Ovary (tissue), 3 donors: ENCODE data around the gene DCDC2C.

Experiments
- EP300 ChIP-seq: sonication (generic); formaldehyde crosslinking; IDR thresholded peaks from one replicate; pipeline ENCODE4 v1.6.1; 2017; ENCODE audit warnings: antibody characterized with exemption
- TF ChIP-seq, protein P1 (sequence below), 3 donors: fragments of 450-650 bp in 2 of 3; fragments of 200-600 bp in 1 of 3; IDR thresholded peaks; one replicate each; pipeline versions ENCODE4 v1.5.1 to v1.8.0; 2016 to 2022; ENCODE audit warnings: antibody characterized with exemption in 3 of 3, mild to moderate bottlenecking in 1 of 3
- donor health status: DM: no; HTN: no; CAD: no.

DNA sequence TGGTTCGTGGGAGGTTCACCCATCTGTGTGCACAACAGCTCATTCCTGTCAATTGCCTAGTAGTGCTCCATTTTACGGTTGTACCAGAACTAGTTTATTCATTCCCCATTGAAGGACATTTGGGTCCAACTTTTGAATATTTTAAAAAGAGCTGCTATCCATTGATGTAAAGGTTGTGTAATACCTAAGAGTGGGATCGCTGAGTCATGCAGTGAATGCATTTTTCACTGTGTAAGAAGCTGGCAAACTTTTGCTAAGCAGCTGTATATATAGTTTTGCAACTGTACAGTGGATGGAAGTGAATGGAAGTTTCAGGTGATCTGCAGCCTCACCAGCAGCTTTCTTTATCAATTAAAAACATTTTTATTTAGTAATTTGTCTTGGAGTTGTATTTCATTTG is 104.5 kb downstream of the DCDC2C start:
- TF ChIP-seq, protein P1, sequence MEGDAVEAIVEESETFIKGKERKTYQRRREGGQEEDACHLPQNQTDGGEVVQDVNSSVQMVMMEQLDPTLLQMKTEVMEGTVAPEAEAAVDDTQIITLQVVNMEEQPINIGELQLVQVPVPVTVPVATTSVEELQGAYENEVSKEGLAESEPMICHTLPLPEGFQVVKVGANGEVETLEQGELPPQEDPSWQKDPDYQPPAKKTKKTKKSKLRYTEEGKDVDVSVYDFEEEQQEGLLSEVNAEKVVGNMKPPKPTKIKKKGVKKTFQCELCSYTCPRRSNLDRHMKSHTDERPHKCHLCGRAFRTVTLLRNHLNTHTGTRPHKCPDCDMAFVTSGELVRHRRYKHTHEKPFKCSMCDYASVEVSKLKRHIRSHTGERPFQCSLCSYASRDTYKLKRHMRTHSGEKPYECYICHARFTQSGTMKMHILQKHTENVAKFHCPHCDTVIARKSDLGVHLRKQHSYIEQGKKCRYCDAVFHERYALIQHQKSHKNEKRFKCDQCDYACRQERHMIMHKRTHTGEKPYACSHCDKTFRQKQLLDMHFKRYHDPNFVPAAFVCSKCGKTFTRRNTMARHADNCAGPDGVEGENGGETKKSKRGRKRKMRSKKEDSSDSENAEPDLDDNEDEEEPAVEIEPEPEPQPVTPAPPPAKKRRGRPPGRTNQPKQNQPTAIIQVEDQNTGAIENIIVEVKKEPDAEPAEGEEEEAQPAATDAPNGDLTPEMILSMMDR (IDR thresholded peaks at IDR 0.05), result no peak
- TF ChIP-seq EP300, result no peak
